ENCODE data around the gene ITPR2.
"Not testable (repeated sequence)": the region's sequence is repeated elsewhere in the genome, so short reads cannot be mapped to it uniquely, and the experiment has no call there.

The ITPR2 gene

DNA sequence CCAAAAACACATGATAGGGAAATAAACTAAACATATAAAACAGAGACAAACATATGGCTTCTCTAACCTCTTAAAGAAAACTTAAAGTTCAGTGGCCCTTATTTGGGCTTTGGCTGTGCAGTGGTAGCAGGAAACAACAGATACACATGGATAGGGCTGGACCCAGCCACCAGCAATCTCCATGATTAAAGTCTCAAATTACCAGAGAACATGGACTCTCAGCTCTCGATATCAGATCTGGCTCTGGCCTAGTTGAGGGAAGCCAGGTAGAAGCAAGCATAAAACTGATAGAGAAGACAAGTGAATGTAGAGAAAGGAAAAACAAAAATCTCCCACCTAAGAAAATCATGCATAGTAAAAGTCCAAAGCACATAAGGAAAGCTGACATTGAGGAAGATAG is 164.8 kb downstream of the ITPR2 start:
- no peak for DNase-seq (ENCODE audit: low read depth)

DNA sequence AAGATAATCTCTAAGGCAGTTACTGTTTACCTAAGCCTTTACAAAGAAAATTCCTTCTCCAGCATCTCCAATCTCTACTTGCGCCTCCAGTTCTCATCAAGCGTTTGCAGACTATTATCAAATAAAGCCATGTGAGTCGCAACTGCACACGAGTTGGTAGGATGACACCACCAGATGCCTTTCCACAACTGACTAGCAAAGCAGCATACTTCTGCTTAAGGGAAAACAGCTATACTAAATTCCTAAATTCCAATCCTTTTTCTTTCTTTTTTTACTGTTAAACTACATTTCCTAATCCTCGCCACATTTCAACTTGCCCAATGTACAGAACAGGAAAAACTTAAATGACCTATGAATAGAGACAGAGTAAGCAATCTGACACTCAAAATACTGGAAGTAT is 166.7 kb downstream of the ITPR2 start:
- DNase-seq (ENCODE audit: low read depth) = no peak

DNA sequence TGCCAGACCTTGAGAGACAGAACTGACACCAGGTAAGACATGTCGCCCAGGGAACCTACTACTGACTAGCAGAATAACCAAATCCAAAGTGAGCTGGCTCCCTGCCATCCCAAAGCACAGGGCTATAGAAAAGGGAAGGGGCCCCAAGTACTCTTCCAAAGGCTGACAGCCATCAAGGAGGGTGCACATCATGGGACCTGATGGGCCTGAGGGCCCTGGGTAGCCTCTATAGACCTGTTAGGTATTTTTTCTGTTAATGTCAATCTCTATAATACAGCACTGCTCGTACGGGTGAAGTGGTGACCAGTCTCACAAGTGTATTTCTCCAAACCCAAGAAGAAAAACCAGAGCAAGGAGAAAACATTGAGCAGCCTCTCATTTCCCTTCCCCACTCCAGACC is 171.6 kb downstream of the ITPR2 start:
- DNase-seq (ENCODE audit: low read depth) = no peak

DNA sequence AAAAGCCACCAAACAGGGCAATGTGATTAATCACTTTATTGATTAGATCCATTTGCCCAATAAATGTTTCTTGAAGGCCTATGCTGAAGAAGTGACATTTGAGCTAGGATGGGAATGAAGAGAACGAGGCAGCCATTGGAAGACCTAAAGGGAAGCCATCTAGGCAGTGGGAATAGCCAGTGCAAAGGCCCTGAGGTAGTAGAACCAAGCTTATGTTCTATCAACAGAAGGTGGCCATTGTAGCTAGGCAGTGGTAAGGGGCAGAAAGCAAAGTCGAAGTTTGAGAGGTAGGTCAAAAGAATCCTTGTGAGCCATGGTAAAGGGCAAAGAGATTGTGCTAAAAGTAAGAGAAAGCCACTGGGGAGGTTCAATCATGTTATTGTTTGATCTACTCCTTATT is 173.1 kb downstream of the ITPR2 start:
- DNase-seq (ENCODE audit: low read depth) = no peak

DNA sequence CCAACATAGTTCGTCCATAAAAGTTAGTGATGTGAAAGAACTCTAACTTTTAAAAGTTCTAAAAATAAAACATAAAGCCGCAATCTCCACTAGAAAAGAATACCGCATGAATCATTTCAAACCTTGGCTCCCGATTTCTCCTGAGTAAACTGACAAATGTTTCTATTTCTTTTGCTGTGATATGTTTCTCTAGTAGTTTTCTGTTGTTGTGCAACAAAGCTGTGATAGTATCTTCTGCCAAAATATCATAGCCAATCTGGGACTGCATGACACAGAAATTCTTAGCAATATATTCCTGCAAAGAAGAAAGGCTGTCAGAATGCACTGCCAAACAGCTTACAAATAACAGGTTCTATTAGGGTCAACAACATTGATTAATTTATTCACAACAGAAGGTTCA is 174.0 kb downstream of the ITPR2 start:
- no peak for DNase-seq (ENCODE audit: low read depth)

DNA sequence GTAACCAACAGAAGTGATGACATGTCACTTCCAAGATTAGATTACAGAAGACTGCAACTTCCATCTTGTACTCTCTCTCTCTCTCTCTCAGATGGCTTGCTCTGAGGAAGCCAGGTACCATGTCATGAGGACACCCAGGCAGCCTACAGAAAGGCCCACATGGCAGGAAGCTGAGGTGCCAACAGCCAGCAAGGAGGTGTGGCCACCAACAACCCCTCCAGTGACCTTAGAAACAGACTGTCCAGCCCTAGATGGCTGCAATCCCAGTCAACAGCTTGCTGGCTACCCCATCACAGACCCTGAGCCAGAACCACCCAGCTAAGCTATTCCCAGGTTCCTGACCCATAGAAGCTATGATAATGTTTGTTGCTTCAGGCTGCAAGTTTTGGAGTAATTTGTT is 178.4 kb downstream of the ITPR2 start:
- DNase-seq (ENCODE audit: low read depth) = no peak

DNA sequence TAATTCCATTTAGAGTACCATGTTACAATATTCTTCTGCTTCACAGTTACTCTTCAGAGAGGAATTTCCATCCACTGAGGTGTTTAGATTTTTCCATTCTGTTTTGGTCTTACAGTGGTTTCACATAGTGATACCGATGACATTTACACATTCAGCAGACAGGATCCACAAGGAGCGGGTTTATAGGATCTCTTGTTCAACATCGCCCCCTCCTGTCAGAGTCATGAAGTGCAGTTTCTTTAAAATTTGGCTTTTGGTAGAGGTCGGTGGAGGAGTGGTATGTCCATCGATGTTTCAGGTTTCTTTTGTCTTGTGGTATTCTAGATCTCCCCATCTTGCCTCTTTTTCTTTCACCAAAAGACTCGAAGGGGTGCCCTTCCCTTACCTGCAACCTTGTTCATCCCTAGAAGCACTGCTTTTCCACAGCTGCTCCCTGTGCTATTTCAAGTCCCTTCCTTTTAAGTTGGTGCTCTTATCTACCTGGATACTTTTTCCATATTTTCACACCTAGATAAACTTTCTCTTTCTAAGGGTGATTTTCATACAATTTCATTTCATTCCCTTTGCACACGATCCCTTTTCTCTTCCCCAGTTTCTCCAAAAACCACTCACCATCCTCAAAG is 181.3 kb downstream of the ITPR2 start:
- DNase-seq (ENCODE audit: low read depth) = no peak

DNA sequence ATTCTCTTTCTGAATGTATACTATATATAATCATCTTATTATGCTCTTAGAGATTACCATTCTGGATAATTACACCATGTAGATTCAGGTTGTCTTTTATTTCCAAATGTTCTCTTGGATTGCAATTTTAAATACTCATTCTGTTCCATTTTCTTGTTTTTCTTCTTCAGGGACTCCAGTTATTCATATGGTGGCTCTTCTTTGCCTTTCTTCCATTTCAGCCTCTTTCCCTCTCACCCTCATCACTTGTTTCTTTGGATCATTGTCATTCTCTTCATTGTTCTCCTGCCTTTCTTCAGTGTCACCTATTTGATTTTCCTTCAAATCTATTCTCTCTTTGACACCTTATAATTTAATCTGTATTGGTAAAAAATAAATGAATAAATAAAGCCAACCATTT is 182.0 kb downstream of the ITPR2 start:
- DNase-seq (ENCODE audit: low read depth) = no peak

DNA sequence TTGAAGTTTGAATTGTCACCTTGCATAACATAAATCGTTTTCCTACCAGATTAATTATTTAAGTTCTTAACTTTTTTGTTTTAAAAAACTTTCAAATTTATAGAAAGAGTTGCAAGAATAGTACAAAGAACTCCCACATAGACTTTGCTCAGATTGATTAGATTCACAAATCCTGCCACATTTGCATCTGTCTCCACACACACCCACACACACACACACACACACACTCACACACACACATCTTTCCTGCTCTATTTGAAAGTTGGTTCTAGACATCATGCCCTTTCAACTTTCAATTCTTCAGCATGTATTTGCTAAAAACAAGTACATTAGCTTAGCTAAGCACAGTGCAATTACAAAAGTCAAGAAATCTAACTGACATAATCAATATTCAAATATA is 184.0 kb downstream of the ITPR2 start:
- no peak for DNase-seq (ENCODE audit: low read depth)

DNA sequence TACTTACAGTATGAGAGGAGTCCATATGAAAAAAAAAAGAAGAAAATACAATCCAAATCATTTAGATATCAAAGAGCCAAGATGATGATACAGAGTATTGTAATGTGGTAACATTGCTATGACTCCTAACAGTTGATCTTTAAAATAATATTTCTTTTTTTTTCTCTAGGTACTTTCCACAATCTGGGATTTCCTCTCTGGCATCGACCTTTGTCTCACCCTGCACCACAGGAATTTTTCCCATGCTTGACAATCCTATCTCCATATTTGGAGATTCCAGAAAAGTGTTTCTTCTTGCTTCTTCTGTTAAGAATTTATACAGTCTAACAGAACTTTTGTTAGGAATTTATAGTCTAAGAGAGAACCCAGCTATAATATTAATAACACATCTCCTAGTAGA is 184.4 kb downstream of the ITPR2 start:
- DNase-seq (ENCODE audit: low read depth) = no peak

DNA sequence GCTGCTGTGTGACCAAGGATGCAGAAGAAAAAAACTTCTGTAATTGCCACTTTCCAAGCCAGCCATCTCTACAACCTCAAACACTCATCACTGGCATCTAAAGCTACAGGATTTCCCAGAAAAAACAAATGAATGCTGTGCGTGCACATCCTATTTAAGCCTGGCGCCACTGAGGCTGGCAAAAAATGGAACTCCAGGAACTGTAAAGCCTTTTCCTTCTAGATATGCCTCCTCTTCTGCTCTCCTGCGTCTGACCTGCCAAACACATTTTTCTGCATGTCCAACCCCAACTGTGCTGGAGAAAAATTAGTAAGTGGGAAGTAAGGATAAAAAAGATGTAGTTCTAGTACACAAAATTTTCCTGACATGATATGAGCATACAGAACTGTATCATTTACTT is 184.9 kb downstream of the ITPR2 start:
- no peak for DNase-seq (ENCODE audit: low read depth)

DNA sequence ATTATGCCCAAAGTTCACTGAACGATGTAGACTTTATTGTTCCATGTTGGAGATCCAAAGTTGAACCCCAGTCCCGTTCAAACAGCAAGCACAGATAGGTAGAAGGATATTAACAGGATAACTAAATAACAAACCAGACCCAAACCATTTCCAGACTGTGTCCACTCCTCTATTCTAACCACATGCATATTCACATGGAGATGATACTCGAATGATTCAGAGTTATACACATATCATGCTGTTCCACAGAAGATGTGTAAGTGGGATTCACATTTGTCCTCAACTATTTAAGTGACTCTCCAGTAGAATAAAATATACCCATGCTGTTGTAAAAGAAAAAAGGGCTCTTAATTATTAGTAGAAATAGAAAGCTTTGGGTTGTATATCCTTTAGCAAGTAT is 185.9 kb downstream of the ITPR2 start:
- no peak for DNase-seq (ENCODE audit: low read depth)

DNA sequence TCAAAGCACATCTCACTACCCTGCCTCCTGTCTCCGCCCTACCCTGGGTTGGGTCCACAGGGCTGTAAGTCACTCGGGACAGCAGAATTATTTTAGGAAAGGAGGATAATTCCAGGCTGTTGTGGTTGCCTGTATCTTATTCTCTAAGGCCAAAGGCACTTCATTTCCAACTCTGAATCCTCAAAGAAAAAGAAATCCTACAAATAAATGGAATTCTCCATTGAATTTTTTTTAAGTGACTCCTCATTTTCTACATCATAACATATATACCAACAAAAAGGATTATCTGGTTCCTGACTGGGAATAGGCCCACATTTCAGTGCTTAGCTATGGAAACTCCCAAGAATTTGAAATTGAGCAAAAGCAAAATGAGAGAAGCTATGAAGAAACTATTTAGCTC is 186.4 kb downstream of the ITPR2 start:
- no peak for DNase-seq (ENCODE audit: low read depth)

DNA sequence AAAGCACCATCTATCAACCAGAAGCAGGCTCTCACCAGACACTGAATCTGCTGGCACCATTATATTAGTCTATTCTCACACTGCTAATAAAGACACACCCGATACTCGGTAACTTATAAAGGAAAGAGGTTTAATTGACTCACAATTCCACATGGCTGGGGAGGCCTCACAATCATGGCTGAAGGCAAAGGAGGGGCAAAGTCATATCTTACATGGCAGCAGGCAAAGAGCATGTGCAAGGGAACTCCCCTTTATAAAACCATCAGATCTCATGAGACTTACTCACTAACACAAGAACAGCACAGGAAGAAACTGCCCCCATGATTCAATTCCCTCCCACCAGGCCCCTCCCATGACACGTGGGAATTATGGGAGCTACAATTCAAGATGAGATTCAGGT is 188.6 kb downstream of the ITPR2 start:
- not testable (repeated sequence) for DNase-seq (ENCODE audit: low read depth)

DNA sequence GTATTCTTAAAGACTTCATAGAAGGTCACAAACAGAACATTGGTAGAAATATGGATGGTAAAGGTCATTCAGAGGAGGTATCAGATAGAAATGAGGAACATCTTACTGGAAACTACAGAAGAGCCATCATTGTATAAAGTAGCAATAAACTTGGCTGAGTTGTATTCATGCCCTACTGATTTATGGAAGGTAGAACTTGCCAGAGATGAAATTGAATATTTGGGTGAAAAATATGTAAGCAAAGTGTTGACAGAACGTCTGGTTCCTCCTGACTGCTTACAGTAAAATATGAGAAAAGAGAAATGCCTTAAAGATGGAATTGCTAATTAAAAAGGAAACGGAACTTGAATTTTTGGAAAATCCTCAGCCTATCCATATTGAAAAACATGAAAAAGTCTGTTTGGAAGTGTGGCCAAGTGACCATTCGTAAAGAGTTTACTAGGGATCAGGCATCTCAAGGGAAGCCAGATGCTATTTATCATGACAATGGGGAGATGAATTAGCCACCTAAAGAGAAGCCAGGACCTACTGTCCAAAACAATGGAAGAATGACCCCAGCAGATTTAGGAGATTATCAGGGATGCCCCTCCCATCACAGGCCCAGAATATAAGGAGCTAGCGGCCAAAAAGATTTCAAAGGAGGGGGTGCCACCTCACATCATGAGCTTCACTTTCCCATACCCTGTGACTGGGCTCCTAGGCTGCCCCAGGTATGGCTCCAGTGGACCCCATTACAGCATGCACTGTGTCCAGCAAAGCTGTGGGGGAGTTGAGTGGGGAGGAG is 189.3 kb downstream of the ITPR2 start:
- no peak for DNase-seq (ENCODE audit: low read depth)

DNA sequence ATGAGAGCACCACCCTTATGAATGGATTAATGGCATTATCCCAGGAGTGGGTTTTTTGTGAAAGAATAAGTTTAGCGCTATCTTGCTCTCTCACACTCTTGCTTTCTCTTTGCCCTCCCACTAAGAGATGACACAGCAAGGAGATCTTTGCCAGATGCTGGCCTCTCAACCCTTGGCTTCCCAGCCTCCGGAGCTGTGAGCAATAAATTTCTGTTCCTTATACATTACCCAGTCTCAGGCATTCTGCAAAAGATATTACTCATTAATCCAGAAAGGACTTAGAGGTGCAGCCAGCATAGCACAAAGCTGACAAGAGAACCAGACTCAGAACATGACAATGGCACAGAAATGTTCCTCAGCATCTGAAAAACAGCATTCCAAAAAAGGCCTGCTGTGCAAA is 190.6 kb downstream of the ITPR2 start:
- DNase-seq (ENCODE audit: low read depth) = no peak

DNA sequence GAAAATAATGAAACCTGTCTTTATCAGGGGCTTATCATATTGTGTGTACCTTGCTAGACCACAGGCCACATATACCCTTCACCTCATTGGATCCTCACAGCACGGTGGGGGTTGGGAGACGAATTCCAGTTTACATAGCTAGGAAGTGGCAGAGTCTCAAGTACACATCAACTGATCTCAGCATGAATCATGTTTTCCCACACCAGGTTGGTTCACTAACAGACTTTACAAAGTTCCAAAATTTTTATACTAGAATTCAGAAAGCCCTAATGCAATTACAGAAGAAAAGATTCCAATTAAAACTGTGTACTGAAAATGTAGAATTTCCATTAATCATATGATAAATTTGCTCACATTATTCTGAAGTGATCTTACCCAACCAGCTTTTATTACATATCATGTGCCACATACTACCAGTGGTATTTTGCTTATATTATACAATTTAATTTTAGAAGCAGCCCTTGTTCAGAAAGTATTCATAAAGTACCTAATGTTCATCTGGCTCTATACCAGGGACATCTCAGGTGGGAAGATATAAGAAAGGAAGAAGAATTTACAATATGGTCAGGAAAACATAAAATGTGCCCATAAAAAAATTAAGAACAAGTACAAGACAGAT is 196.2 kb downstream of the ITPR2 start:
- no peak for DNase-seq (ENCODE audit: low read depth)

DNA sequence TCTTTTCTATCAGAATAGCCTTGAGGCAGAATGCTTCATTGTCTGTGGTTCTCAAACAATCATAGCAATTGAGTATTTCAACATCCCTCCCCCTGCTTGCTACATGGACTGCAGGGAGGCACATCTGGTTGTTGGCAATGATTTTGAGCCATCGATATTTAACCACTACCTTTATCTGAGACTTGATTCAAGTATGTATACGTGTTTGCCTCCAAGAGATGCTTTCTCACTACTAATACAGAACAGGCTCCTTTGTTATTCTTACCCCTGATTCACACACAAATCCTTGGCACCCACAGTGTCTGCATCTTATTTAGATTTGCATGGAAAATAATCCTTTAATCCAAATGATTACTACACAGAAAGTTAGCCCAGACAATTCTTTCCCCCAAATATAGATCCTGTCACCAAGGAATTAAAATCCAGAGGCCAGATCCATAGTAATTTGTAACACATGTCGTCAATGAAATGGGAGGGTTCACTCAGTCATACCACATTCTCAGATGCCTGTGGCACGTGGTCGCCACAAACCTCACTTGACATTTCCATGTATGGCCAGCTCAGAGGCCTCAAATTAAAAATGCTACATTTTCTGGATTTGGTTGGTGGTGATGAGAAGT is 199.3 kb downstream of the ITPR2 start:
- DNase-seq (ENCODE audit: low read depth) = no peak

DNA sequence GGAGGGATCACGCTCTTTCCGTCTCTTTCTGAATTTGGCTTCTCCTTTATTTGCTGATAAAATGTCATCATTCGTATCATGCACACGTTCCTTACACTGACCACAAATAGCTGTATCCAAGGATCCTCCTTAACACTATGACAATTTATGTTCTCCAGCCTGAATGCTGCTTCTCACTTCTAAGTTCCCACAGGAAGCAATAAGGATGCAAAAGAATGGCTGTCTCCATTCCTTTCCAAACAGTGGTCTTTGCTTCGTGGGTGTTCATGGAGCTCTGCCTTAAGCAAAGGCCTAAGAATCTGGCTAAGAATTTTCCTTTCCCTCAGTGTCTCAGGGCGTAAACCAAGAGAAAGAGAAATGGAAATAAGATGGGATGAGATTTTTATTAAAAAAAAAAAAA is 200.2 kb downstream of the ITPR2 start:
- no peak for DNase-seq (ENCODE audit: low read depth)

DNA sequence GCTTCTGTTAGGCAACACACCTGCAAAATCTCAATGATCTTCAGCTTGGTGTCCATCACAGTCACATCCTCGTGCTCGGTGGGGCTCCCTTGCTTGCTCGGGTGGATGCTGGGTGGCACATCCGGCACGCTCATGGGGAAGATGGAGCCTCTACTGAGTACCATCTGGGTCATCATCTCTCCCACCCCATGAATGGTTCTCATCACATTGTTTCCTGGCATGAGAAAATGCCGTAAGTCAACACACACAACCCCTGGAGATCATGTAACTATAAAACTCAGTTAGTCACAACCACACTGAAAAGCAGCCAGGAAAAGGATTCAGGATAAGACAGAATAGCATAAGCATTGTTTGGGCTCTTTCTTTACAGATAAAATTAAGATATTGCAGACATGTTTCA is 201.1 kb downstream of the ITPR2 start:
- DNase-seq (ENCODE audit: low read depth) = no peak

DNA sequence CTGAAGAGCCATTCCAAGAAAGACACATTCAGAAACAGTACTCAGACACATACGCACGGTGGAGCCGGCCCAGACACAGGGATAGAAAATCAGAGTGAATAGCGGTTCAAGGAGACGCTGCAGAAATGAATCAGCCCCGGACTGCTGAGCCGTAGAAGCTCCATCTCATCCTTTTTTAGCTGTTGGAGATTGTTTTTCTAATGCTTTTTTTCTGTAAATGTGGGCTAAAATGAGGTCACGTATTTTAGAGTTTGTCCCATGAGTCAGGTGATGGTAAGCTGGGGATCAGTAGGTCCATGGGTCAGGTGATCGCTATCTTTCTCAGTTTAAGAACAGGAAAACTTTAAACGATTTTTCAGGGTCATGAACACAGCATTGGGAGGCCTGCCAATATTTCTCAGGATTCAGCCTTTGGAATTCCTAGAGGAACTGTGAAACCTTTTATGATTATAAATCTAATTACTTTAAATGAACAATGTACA is 202.4 kb downstream of the ITPR2 start:
- DNase-seq (ENCODE audit: low read depth) = no peak

DNA sequence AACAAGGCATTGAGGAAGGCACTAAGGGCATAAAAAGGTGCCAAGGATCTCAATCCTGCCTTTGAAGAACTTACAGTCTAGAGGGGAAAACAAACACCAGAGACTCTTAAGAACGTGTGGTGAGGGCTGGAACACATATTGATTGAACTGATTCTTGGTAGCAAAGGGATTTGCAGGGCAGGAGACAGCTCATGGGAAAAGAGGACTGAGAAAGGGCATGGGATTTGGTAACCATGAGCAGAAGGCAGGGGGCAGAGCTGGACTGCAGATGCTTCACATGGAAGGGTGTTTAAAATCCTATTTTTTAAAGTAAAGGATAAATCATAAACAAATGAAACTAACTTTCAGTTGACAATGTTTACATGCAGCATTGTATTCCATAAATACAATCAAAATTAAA is 203.1 kb downstream of the ITPR2 start:
- no peak for DNase-seq (ENCODE audit: low read depth)

DNA sequence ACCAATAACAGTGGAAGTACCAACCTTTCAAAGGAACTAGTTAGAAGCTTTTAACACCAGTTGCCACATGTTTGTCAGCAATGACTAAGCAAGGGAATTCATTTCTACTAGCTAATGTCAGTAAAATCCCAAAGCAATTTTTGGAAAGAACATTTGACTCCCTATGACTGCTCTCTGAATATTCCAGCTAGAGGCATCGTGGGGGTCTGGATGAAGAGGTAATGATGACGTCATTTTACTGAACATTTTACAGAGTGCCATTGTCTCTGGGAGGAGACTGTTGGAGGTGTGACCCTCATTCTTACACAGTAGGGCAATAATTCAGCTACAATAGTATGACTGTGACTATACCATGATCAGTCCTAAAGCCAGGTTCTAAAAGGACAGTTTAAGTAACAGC is 204.8 kb downstream of the ITPR2 start:
- no peak for DNase-seq (ENCODE audit: low read depth)
